Dendritic cell treated with granulocyte-macrophage colony-stimulating factor and Interleukin-4, amounts not matched to agents 40 ng/mL and 50 ng/mL, for 4 days (primary cell): ENCODE measurements around the gene ACADM.
"Not testable (repeated sequence)": the region's sequence is repeated elsewhere in the genome, so short reads cannot be mapped to it uniquely, and the experiment has no call there.

Experiments used
- H3K27ac Mint-ChIP-seq: one replicate; pipeline ENCODE4 v1.8.0; 2022; ENCODE audit warnings: mild to moderate bottlenecking, mixed read lengths
- H3K27me3 Mint-ChIP-seq: one replicate; pipeline ENCODE4 v1.8.0; 2022; ENCODE audit warnings: mild to moderate bottlenecking, mixed read lengths
- H3K36me3 Mint-ChIP-seq: one replicate; pipeline ENCODE4 v1.8.0; 2022; ENCODE audit warnings: low read depth, mixed read lengths
- H3K4me1 Mint-ChIP-seq: one replicate; pipeline ENCODE4 v1.8.0; 2022; ENCODE audit warnings: low read depth, mixed read lengths
- H3K4me3 Mint-ChIP-seq: one replicate; pipeline ENCODE4 v1.8.0; 2022; ENCODE audit warnings: mild to moderate bottlenecking, moderate library complexity, mixed read lengths
- H3K9me3 Mint-ChIP-seq: one replicate; pipeline ENCODE4 v1.8.0; 2022; ENCODE audit warnings: mixed read lengths
- intact Hi-C: fragments of 100-400 bp; cut with micrococcal nuclease; formaldehyde crosslinking; loops from one replicate; pipeline ENCODE4 v1.15.0; 2022

The ACADM gene

DNA sequence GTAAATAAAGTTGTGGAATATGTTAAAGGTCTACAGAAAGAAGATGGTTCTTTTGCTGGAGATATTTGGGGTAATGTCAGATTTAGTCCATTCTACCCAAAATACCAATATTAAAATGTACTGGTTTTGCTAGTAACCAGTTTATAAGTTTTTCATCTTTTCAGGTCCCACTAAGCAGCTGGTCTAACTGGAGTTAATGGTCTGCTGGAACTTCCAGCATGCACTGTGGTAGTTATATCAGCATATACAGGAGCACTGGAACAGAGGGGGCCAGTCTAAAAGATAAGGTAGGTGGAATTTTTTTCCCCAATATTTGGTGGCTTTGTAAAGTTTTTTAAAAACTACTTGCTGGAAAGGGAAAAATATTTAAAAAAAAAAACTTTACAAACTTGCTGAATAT is 65.5 kb downstream of the ACADM start:
- H3K4me1 Mint-ChIP-seq, result peaks cover 44% of the 10 kb centered on the region
- intact Hi-C loops, result loop anchor here (5.0 kb wide), 3 partner anchors 287 to 1593 kb away; partner anchors contain the start of genes CRYZ, FPGT, LRRIQ3 and TYW3
- no peaks in the 10 kb centered on the region for H3K27me3 Mint-ChIP-seq
- H3K9me3 Mint-ChIP-seq, result no peaks in the 10 kb centered on the region
- H3K36me3 Mint-ChIP-seq, result peaks cover 92% of the 10 kb centered on the region
- no peak overlapping the region for H3K27ac Mint-ChIP-seq
- H3K4me3 Mint-ChIP-seq, result no peak overlapping the region

DNA sequence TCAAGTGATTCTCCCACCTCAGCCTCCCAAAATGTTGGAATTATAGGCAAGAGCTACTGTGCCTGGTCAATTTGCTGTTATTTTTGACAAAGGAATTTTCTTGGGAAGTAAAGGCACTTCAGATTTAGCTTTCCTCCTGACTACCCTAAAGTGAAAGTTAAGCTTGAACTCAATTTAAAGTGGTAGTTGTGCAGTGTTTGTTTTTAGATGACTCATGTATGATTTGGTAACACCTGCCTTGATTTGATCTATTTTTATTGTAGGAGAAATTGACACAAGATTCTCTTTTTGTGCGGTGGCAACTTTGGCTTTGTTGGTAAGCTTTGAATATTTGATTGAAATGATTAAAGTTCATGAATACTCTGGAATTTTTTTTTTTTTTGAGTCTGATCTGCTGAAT is 66.5 kb downstream of the ACADM start:
- Mint-ChIP-seq H3K4me3 (no peak overlapping the region), H3K27ac (peak overlapping the region; percentile 55), H3K4me1 (peaks cover 38% of the 10 kb centered on the region), H3K9me3 (no peaks in the 10 kb centered on the region), H3K36me3 (peaks cover 100% of the 10 kb centered on the region), H3K27me3 (no peaks in the 10 kb centered on the region)
- intact Hi-C loops, result no loop called here

DNA sequence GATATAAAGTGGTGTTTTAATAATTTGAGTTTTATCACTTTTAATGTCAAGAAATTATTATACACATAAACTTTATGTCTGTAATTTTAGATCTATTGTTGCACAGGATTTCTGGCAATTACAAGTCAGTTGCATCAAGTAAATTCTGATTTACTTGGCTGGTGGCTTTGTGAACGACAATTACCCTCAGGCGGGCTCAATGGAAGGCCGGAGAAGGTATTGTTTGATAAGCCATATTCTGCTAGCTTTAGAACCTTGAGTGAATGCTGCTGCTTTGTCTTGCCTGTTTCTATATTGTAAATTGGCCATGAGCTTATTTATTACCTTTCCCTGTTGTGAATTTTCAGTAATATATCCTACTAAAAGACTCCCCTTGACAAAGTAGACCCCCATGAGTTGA is 67.6 kb downstream of the ACADM start:
- H3K4me1 Mint-ChIP-seq, result peaks cover 35% of the 10 kb centered on the region
- no peak overlapping the region for H3K4me3 Mint-ChIP-seq
- H3K36me3 Mint-ChIP-seq, result peaks cover 100% of the 10 kb centered on the region
- H3K27ac Mint-ChIP-seq, result no peak overlapping the region
- H3K27me3 Mint-ChIP-seq, result no peaks in the 10 kb centered on the region
- intact Hi-C loops, result no loop called here
- no peaks in the 10 kb centered on the region for H3K9me3 Mint-ChIP-seq

DNA sequence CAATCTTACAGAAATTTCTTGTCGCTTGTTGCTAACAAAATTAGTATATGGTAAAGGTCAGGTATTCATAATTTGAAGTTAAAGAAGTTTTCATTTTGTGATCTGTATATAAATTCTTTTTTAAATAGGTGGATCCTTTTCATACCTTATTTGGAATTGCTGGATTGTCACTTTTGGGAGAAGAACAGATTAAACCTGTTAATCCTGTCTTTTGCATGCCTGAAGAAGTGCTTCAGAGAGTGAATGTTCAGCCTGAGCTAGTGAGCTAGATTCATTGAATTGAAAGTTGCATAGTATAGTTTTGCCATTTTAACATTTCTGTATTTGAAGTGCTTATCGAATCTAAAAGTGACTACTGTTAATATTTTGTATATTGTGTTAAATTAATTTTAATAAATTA is 69.9 kb downstream of the ACADM start:
- Mint-ChIP-seq H3K27ac (no peak overlapping the region), H3K36me3 (peaks cover 94% of the 10 kb centered on the region), H3K4me1 (peaks cover 15% of the 10 kb centered on the region), H3K4me3 (no peak overlapping the region), H3K27me3 (no peaks in the 10 kb centered on the region), H3K9me3 (no peaks in the 10 kb centered on the region)
- intact Hi-C loops, result no loop called here

DNA sequence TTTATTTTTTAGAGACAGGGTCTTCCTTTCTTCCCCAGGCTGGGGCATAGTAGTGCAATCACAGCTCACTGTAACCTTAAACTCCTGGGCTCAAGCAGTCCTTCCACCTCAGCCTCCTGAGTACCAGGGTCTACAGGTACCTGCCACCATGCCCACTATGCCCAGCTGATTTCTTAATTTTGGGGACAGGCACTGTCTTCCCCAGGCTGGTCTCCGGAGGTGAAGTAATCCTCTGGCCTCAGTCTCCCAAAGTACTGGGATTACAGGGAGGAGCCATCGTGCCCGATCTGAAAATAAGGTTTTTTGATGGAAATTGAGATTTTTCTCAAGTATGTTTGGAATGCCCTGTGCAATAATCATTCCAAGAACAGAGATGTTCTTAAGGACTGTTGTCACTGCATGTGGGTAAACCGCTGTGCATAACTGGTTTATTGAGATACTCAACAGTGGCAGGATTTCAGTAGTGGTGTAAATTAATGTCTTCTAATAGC is 71.2 kb downstream of the ACADM start:
- H3K27me3 Mint-ChIP-seq, result no peaks in the 10 kb centered on the region
- peaks cover 5% of the 10 kb centered on the region for H3K4me1 Mint-ChIP-seq
- intact Hi-C loops, result no loop called here
- no peak overlapping the region for H3K27ac Mint-ChIP-seq
- no peak overlapping the region for H3K4me3 Mint-ChIP-seq
- H3K36me3 Mint-ChIP-seq, result peaks cover 80% of the 10 kb centered on the region
- no peaks in the 10 kb centered on the region for H3K9me3 Mint-ChIP-seq

DNA sequence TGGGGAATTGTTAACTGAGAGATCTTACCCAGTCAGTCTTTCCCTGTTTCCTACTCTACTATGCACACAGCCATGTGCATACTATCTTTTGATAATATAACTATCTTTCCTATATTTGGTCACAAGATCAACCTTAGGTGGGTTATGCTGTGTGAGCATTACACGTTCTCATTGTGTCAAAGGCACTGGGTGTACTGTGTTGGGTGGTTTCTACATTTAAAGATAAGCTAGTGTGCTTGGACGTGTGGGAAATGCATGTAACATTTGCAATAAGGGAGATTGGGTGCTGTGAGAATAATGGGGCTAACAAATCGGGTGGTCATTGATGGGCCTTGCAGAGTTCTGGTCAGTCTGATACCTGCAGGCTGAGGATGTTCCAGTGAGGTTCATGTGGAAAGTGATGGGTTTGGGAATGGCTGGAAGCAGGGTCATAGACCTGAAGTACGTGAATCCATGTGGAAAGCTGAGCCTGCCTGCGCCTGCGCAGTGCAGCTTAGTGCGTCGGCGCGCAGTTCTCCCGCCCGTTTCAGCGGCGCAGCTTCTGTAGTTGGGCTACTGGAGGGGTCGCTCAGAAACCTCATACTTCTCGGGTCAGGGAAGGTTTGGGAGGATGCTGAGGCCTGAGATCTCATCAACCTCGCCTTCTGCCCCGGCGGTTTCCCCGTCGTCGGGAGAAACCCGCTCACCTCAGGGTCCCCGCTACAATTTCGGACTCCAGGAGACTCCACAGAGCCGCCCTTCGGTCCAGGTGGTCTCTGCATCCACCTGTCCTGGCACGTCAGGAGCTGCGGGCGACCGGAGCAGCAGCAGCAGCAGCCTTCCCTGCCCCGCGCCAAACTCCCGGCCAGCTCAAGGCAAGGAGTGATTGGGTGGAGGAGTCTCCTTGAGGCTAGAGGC is 72.1 kb downstream of the ACADM start, which contains the start of gene MSH4:
MSH4 (plus strand) TSS at position 507 of the 897 bp plus-strand sequence; CDS start at position 611, 104 bp downstream.
- Mint-ChIP-seq H3K4me3 (no peak within 1 kb of the TSS), H3K4me1 (no peaks in the 10 kb centered on the region), H3K27ac (no peak within 1 kb of the TSS), H3K9me3 (no peaks in the 10 kb centered on the region), H3K36me3 (peaks cover 72% of the 10 kb centered on the region), H3K27me3 (no peaks in the 10 kb centered on the region)
- intact Hi-C loops, result no loop called here

DNA sequence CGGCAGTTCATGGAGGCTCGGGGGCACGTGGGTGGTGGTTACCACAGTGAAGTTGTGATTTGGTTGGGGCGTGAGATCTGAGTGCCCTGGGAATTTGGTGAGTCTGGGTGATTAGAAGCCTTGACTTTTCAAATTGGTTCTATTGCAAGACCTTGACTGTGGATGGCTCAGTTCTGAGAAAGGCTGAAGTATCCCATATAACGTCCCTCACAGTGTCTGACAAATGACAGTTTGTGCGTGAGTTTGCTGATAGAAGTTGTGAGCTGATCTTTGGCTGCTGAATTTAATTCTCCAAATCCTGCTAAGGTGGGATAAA is 72.7 kb downstream of the ACADM start:
- intact Hi-C loops, result no loop called here
- Mint-ChIP-seq H3K27me3 (no peaks in the 10 kb centered on the region), H3K9me3 (no peaks in the 10 kb centered on the region), H3K4me3 (no peak overlapping the region), H3K27ac (no peak overlapping the region), H3K4me1 (no peaks in the 10 kb centered on the region), H3K36me3 (peaks cover 66% of the 10 kb centered on the region)

DNA sequence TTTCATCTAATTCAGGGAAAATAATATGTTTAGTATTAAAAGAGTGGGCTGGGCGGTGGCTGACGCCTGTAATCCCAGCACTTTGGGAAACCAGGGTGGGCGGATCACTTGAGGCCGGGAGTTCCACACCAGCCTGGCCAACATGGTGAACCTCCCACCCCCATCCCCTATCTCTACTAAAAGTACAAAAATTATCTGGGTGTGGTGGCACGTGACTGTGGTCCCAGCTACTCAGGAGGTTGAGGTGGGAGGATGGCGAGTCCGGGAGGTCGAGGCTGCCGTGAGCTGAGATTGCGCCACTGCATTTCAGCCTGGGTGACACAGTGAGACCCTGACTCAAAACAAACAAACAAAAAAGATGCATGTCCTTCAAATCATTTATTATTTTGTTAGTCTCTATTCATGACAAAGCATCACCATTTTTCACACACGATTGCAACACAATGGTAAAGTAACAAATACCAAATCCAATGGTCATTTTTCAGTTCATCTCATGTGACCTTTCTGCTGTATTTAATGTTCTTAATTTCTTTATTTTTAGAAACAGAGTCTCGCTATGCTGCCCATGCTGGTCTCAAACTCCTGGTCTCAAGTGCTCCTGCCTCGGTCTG is 73.2 kb downstream of the ACADM start:
- Mint-ChIP-seq H3K27ac (no peak overlapping the region), H3K36me3 (peaks cover 61% of the 10 kb centered on the region), H3K27me3 (no peaks in the 10 kb centered on the region), H3K9me3 (no peaks in the 10 kb centered on the region), H3K4me3 (no peak overlapping the region), H3K4me1 (no peaks in the 10 kb centered on the region)
- intact Hi-C loops, result no loop called here

DNA sequence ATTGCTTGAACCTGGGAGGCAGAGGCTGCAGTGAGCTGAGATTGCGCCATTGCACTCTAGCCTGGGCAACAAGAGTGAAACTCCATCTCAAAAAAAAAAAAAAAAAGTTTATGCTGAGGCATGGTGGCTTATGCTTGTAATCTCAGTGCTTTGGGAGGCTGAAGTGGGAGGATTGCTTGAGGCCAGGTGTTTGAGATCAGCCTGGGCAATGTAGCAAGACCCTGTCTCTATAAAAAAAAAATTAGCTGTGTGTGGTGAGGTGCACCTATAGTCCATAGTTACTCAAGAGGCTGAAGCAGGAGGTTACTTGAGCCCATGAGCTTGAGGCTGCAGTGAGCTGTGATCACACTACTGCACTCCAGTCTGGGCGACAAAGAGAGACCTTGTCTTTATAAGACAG is 77.0 kb downstream of the ACADM start:
- H3K27me3 Mint-ChIP-seq, H3K4me3 Mint-ChIP-seq, H3K27ac Mint-ChIP-seq, H3K4me1 Mint-ChIP-seq, H3K9me3 Mint-ChIP-seq, intact Hi-C loops: not testable (repeated sequence)
- H3K36me3 Mint-ChIP-seq, result peaks cover 23% of the 10 kb centered on the region

DNA sequence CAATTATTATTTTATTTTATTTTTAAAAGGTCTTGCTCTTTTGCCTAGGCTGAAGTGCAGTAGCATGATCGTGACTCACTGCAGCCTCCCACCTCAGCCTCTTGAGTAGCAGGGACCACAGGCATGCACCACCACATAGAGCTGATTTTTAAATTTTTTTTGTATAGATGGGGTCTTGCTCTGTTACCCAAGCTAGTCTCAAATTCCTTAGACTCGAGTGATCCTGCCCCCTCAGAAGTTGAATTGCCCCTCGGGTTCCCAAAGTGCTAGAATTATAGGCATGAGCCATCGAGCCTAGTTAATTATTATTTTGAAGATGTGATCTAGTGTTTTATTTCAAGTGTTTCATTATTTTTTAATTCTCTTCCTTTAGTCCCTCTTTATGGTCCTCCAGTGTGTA is 84.4 kb downstream of the ACADM start:
- Mint-ChIP-seq H3K27ac (no peak overlapping the region), H3K36me3 (no peaks in the 10 kb centered on the region), H3K4me1 (no peaks in the 10 kb centered on the region), H3K9me3 (no peaks in the 10 kb centered on the region), H3K27me3 (no peaks in the 10 kb centered on the region), H3K4me3 (no peak overlapping the region)
- intact Hi-C loops, result no loop called here

DNA sequence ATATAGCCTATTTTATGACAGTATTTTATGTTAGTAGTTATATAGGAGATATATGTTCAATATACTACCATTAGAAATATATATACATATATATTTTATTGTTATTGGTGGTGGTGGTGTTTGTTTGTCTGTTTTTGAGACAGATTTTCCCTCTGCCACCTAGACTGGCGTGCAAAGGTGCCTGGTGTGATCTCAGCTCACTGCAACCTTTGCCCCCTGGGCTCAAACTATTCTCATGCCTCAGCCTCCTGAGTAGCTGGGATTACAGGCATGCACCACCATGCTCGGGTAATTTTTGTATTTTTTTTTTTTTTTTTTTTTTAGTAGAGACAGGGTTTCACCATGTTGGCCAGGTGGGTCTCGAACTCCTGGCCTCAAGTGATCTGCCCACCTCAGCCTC is 85.6 kb downstream of the ACADM start:
- H3K4me1 Mint-ChIP-seq, H3K4me3 Mint-ChIP-seq, H3K36me3 Mint-ChIP-seq, H3K27ac Mint-ChIP-seq, H3K27me3 Mint-ChIP-seq, H3K9me3 Mint-ChIP-seq, intact Hi-C loops: not testable (repeated sequence)

DNA sequence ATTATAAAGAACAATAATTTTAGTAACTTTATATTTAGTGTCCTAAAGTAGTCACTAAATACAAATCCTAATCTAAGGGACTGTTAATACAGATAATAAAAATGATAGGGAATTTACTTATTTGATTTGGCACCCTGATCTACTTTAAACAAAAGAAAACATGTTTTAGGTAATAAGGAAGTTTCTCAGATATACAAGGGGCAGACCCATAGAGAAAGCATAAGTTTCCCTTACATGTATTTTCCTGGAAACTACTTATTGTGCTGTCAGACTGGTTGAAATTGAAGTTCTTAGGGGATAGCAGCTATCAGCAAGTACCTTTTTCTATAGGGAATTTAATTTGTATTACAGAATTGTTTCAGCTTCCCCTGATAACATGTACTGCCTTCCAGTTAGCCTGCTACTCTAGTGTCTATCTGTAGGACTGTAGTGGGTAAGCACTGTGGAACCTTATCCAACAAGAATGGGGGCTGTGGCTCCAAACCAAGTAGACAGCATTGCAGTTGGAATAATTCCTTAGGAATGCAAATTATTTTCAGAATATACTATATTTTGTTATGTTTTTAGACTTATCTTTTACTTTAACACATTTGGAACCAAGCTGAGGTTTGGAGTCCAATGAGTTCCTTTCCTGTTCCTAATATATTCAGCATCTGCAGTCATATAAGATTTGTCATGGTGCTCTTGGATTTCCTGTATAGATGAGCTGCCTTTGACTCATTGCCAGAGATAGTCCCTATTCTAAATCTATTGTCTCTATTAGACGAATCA is 86.9 kb downstream of the ACADM start:
- H3K27me3 Mint-ChIP-seq, result no peaks in the 10 kb centered on the region
- H3K27ac Mint-ChIP-seq, result no peak overlapping the region
- no peaks in the 10 kb centered on the region for H3K36me3 Mint-ChIP-seq
- H3K4me1 Mint-ChIP-seq, result no peaks in the 10 kb centered on the region
- intact Hi-C loops, result no loop called here
- no peak overlapping the region for H3K4me3 Mint-ChIP-seq
- H3K9me3 Mint-ChIP-seq, result no peaks in the 10 kb centered on the region

DNA sequence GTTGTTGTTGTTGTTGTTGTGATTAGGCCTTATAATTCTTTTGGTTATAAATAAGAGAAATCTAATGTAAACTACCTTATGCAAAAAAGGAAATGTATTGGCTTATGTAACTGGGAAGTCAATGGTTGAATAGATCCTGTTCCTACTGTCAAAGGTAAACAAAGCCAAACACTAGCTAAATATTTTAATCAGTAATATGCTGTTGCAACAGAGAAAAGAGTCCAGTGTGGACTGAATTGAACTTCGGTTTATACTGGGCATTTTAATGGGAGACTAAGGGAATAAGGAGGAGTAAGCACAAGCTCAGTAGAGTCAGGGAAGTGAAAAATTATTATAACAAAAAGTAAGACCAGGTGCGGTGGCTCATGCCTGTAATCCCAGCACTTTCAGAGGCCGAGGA is 87.6 kb downstream of the ACADM start:
- H3K36me3 Mint-ChIP-seq, result no peaks in the 10 kb centered on the region
- H3K27me3 Mint-ChIP-seq, result no peaks in the 10 kb centered on the region
- H3K4me1 Mint-ChIP-seq, result no peaks in the 10 kb centered on the region
- intact Hi-C loops, result no loop called here
- H3K4me3 Mint-ChIP-seq, result no peak overlapping the region
- no peak overlapping the region for H3K27ac Mint-ChIP-seq
- H3K9me3 Mint-ChIP-seq, result no peaks in the 10 kb centered on the region
